GM18511 (cell line): ENCODE data around the gene KLF12.

Experiments used
- ATAC-seq: cut with Tn5 transposase; IDR thresholded peaks from one replicate; pipeline ENCODE4 v1.9.1; 2021; ENCODE audit warnings: mild to moderate bottlenecking, moderate library complexity; ENCODE audit not compliant: unreplicated experiment

The KLF12 gene

DNA sequence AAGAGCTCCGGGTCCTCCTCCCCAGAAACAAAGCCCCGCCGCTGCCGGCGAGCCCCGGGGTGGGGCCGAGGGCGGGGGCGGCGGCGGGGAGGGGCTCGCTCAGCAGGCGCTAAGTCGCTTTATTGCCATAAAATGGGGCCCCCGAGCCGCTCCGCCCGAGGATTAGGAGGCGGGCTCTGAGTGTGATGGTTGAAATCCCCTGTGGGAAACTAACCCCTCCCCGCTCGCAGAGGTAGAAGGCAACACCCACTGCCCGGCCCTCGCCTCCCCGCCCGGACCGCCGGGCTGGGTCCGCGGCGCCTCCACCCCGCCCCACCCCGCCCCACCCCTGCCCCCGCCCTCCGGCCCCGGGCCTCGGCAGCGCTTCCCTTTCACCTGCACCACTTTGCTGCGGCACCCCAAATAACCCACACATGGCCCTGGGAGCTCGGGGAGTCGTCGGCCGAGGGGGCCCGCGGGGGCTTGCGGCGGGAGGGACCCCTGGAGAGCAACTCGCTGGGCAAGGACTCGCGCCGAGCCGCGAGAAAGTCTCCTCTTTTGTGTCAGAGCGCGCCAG is at the start of gene KLF12:
TSS of gene KLF12 (minus strand) at position 184 of the 556 bp plus-strand sequence.
- peak; percentile 70 for ATAC-seq

DNA sequence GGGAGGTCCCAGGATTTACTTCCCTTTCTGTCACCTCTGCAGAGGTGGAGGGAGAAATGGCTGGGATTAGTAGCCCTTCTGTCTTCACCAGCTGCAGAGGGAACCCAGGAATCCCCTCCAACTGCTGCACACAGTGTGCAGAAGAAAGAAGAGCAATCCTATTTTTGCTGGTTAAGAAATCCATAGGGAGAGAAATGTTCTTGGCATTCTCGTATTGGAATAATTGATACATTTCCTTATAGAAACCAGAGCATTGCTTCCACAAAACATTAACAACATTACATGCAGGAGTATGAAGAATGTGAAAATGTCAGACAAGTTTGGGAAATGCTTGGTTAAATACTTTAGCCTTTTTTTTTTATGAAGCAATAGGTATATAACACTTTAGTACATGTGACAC is 48.3 kb upstream of the KLF12 start:
- no peak for ATAC-seq

DNA sequence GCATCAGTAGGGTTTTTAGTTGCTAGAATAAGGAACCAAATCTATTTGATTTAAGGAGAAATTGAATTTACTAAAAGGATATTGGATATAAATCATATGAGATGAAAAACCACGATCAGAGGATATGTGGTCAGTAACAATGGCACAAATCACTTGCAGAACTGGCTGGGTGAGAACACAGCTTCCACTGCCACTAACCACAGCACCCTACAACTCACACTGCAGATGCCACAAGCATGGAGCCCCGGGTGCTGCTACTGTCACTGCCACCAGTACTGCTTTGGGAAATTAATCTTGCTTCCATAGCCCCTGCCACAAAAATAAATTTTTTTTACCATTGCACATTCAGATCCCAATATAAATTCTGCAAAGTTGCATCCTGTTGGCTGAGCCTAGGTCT is 40.6 kb upstream of the KLF12 start:
- no peak for ATAC-seq

DNA sequence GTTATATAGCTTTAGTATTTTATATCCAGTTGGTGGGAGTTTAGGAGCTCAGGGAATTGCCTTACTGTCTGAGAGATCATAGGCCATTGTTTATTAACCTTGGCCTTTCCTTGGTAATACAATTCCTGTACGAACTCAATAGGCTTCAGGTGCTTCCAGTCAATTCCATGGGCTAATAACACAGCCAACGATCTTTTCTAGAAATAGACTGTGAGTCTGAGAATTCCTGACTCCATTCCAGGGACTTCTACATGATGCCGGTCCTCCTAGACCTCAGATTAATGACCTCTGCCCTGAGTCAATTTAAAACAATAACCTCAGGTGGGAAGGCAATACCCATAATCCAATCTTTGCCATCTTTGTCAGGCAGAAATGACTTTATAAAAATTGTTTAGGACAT is 39.6 kb upstream of the KLF12 start:
- ATAC-seq = no peak

DNA sequence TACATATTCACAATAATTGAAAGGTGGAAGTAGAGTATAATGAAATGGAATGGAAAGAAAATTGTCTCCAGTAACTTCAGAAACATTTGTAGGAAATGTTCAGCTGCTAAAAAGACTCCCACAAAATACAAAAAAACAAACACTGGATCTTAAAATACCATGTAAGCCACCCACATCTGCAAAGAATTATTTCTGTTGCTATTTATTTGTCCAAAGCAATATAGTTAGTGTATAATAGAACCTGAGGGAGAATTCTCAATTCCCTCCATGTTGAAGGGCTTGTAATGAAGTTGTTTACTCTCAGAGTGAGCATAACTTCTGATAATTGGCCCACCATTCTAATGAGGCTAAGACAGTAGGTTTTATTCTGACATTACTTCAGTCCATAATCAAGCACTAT is 37.4 kb upstream of the KLF12 start:
- no peak for ATAC-seq

DNA sequence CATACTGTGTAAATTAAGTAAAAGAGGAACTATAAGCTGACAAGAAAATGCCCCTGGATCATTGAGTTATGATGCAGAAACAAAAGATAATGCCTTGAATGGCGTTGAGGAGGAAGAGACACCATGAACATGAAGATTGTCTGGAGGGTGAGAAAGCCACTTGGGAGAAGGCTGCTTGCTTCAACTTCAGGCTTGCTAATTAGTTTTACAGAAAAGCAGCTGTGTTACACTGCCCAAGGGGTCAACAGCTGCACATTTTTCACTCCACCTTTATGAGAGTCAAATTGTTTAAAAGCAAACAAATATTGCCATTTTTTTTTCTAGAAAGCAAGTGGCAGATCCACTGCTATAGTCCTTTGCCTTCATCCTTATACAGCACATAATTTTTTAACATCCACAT is 35.5 kb upstream of the KLF12 start:
- no peak for ATAC-seq

DNA sequence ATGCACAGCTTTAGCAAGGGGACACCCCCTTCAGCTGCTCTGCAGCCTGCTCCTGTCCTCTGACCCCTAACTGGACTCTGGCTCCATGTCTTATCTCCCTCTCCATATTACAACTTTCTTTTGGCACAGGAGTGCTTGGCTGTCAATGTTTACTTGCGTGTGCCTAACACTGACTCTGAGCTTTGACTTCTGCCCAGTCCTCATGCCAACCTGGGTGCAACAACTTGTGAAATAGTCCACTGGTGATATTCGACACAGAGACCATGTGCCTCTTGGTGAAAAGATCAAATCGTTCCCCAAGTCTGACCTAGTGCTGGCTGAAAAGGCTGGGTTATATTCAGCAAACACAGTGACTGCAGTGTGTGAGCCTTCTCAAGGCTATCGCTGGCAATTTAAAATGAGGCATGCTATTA is 34.1 kb upstream of the KLF12 start:
- ATAC-seq = no peak

DNA sequence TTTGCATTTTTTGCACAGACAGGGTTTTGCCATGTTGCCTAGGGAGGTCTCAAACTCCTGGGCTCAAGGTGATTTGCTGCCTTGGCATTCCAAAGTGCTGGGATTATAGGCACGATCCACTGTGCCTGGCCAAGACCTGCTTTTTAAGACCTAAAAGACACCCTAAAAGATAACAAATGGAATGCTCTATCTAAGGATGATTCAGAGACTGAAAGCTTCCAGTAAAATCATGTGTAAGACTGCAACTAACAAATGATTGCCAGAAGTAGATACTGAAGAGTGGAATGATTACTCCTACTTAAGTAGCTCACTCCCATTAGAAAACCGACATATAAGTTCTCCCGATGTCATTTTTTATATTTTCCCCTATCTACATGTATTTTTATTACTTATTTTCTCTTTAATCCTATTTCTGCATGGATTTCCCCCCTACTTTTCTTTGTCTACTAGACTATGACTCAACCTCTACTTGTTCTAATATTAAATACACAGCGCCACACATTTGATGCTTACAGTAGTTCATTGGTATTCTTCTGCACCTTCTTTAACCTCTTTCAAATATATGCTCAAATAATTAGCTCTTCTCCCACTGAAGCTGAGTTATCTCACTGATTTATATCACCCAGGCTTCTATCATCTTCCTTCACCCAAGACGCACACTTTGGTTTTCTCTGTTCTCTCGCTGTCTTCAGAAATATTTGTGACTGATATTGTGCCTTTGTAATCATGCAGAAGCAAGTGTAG is 32.2 kb upstream of the KLF12 start:
- no peak for ATAC-seq

DNA sequence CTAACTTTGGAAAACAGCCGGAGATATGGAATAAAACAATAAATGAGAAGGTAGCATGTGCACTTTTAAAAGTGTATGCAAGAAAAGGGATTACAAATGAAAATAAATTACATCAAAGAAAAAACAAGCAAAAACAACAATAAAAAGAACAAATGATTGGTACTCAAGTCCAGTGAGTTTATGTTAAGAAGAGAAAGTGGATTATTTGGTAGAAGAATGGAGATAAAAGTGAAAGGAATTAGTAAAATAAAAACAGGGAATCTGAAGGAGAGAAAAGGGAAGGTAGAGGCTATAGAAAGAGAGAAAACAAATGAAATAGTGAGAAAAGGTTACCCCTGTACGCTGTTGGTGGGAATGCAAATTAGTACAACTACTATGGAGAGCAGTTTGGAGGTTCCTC is 28.6 kb upstream of the KLF12 start:
- ATAC-seq = no peak

DNA sequence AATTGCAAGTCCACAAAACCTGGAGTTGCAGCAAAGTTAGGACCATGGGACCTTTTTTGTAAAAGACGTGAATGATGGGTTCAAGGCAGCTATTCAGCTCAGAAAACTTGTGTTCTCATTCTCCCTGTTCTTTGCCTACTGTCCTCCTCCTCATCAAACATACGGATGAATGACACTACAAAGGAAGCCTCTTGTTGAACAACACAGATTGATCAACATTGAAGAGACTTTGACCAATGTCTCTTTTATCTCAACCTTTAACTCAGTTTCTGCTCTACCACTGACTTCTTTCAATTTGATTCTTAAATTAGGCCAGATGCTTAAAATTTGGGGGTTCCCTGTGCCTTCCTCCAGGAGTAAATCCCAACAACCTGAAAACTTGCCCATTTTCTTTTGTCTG is 27.9 kb upstream of the KLF12 start:
- ATAC-seq = no peak

DNA sequence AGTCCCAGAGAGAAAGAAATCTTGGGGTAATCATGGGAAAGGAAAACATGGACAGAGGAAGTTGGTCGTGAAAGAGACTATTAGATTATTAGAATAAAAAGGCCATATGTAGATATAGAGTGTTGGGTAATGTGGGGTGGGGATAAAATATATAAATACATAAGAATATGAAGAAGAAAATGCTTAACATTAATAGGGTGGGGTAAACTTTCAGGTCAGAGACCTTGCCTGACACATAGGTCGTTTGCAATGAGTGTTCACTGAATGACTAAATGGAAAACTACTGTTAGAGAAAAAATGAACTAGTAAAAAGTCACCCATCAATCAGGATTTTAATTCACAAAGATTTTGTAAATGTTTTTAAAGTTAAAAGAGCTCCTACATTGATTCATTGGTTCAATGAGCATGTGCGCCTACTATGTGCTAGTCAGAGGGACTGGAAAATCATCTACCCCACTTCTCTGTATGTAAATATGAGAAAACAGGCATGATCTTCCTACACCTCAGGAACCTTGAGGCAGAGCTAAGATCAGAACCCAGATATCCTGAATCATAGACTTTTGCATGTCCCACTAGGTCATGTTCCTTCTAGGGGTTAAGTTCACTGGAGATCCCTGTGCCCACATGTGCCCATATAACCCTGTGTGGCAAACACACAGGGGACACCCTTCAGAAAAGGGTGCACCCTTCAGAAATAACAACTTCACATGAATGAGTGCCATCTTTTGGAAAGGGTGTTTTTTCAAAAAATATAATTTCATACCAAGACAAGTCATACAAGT is 24.6 kb upstream of the KLF12 start:
- ATAC-seq = no peak

DNA sequence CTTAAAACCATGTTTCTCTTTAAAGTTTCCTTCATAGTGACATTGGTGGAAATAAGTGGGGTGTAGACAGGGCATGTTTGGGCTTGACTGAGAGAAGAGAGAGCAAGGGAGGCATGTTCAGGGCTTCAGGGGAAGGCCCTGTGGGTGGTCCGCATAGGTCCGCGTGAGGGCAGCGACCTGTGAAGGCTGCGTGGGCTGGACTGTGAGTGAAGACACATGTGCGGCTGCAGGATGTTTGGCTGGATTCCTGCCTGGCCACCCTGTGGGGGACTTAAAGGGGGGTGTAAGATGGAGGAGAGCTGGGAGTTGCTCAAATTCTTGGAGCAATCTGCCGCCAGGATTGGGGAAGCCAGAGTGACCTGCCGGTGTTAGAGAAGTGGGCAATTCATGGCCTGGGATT is 23.8 kb upstream of the KLF12 start:
- no peak for ATAC-seq

DNA sequence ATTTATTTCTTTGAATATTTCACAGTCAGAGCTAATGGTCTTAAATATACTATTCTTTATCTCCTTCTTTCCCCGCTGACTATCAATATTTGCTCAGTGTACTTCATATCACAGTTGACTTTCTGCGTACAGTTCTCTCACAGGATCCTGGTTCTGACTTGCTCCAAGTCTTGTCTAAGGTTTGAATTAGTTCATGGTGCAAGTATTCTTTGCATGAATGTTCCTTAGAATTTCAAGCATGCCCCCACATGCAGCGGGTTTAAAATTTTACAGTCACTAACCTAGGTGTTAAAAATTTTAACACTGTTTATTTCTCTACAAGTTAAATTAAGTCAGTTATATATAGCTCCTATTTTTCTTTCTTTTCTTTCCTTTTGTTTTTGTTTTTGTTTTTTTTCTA is 20.8 kb upstream of the KLF12 start:
- ATAC-seq = no peak

DNA sequence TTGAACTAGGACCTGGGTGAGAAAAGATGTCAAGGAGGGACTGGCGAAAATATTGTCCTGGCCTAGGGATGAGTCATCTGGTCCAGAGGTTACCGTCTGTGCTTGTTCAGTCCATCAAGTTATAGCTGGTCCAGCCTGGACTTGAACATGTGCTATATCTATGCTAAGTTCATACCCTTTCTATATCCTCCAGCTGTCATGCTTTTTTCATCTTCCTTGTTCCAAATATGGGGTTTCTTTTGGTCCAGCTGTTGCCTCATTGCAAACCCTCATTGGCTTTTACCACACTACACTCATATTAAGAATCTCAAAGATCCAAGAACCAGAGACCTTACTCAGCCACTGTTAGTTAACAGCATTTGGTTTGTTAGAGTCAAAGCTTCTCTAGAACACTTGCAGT is 19.1 kb upstream of the KLF12 start:
- no peak for ATAC-seq

DNA sequence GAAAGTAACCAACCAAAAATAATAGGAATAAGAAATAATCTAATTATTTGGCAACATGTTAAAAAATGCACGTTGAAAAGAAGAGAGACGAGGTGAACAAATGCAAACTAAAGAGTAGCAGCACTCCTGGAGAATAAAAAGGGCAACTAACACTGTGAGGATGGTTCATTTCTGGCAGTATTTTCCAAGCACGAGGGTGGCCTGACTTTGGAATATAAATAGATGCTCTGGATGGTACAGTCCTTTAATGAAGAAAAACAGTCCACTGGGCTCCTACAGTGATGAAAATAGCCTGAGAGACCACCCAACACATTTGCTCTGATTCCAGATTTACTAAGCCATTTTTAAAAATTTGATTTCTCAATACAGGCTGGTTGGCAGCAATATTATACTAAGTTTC is 17.7 kb upstream of the KLF12 start:
- no peak for ATAC-seq

DNA sequence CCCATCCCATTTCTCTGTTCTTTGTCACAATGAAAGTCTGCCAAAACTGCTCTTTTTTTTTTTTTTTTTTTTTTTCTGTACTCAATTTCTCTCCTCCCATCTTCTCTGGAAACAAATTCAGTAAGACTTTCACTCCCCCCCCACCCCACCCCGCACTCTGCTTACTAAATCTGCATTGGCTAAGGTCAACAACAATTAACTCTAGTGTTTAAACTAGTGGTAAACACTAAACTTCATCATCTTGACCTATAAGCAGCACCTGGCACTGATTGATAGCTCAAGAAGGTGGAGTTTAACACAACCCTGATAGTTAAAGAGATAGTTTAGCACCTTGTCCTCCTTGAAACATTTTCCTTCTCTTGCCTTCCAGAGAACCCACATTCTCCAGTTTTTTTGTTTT is 14.1 kb upstream of the KLF12 start:
- ATAC-seq = no peak

DNA sequence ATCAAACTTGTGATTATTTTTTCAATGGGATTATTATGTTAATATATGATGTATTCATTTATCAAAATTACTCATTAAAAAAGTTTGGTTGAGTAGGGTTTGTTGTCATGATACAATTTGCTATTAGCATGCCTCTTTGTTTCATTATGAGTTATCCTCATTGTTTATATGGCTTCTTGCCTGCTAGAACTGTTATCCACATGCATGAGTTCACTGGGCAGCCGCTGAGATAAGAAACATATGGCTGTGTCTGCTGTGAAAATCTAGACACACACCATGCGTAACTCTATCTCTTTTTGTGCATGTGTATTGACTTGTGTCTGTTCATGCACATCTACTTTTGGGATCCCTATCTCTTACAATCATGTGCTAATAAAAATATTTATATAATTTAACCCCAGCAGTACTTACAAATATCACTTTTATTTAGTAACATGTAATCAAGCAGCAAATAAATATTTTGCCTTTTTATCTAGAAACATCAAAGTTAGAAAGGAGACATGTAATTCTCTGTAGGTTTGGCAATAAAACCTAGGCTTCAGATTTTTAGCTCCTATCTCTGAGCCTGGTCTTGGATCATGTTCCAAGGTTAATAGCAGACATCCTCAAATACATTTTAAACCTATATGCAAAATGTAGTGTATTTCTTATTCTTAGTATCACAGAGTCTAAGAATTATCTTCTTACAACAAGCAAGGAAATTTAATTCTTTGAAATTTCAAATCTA is 11.2 kb upstream of the KLF12 start:
- ATAC-seq = no peak

DNA sequence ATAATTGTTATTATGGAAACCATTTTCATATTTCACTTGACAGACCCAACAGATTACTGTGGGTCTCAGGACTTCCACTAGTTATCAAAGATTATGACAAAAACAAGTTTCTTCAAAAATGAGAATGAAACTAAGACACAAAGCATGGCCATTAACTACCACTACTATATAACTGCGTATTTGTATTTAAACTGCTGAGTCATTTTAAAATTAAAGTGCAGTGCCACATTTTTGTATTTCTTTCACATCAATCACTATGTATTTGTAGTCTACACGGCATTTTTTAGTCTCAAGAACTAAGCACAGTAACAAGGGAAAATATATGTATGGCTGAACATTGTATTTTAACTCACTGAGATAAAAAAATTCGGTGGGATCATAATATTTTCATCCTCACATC is 10.1 kb upstream of the KLF12 start:
- no peak for ATAC-seq

DNA sequence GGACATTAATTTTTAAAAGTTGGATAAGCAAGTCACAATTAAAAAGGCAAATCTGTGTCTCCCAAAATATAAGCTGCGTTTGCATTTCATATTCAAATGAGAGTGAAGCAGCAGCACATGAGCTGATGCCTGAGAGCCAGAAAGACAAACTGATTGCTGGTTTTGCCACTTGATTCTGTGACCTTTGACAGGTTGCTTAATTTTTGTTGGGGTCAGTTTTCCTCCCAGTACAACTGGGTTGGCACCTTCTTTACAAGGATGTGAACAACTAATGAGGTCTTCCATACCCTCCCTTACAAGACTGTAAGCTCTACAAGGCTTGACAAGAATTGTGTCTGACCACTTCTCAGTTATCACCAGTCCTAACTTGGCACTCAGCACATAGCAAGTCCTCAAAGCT is 8.1 kb upstream of the KLF12 start:
- ATAC-seq = no peak

DNA sequence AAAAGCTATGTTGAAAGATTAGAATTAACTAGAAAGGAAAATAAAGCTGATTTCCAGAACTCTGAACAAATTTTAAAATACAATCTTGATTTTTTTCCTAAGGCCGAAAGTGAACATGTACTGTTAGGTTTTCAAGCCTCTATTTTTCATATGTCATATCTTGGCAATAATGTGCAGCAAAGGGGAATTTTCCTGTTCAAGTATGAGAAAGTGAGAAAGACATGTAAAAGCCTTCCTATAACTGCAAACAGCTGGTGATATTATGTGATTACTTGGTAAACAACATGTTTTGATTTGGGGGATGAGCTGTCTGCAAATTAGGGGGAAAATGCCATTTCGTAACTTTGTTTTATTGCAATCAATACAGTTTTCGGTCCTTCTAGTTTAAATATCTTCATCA is 4.0 kb upstream of the KLF12 start:
- no peak for ATAC-seq

DNA sequence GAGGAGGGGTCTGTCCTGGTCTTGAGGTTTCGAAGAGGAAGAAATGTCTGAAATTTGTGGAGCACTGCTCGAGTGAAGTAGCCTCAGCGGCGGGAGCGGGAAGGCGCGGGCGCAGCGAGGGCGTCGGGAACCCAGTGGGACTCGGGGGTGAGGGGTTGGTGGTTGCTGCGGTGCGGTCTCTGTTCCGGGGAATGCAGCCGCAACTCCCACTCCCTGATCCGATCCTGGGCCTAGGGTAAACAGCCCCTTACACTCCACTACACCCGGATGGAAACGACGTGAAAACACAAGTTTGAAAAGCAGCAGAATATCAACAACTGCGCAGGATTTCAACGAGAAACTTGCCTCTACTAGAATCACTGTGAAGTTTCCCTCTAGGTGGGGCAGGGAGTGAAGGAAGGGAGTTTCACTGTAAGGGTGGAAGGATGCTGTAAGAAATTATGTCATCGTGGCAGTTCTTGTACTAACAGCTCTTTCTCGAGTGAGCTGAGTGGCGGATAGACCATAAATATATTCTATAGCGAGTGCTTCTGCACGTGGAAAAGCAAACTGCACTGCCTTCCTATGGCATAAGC is 2.0 kb upstream of the KLF12 start:
- no peak for ATAC-seq
